ENCODE measurements around the gene SH3BP5L. TPM values are rescaled to one million over a fixed set of nuclear protein-coding genes. Genes with fewer than 3 reads are reported as not detected.

The SH3BP5L gene
- total and polyA plus RNA-seq, 2 donors, result 15.0 to 16.1 TPM

DNA sequence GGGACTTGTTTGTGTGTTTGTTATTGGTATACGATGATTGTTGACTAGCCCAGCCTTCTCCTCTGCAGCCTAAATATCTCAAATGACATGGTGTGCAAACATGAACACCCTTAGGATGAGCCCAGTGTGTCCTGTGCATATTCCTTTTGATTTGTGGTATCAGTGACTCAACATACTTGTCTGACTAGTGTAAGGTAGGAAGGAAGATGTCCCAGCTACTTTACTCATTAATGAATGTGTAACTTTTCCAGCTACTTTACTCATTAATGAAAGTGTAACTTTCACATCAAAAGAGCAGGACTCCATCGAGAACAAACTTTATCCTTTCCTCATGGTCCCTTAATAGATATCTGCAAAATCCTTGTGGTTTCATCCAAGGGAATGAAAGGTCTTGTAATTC is 35.9 kb upstream of the SH3BP5L start:
- H3K36me3 ChIP-seq (ENCODE audit: control insufficient read depth in 2 of 2, insufficient read depth in 2 of 2, low read length in 1 of 2), result no peaks in the 10 kb centered on the region
- H3K4me1 ChIP-seq (ENCODE audit: control insufficient read depth in 2 of 2, insufficient read depth in 2 of 2, low read length in 2 of 2), result peaks cover 21 to 40% of the 10 kb centered on the region in 2 donors
- no peak overlapping the region for H3K27ac ChIP-seq (ENCODE audit: low read depth in 1 of 2, low read length in 1 of 2)
- no peak overlapping the region for H3K4me3 ChIP-seq (ENCODE audit: low read length in 2 of 2)
- no peaks in the 10 kb centered on the region for H3K27me3 ChIP-seq (ENCODE audit: control insufficient read depth in 2 of 2, insufficient read depth in 1 of 2, low read length in 1 of 2)
- WGBS, result 98% methylated on average over 2 of the region's 2 CpGs
- H3K9me3 ChIP-seq (ENCODE audit: control insufficient read depth in 2 of 2, insufficient read depth in 1 of 2, low read length in 1 of 2), result peaks cover 2 to 4% of the 10 kb centered on the region in 2 donors
- no peak for DNase-seq (ENCODE audit: low read depth in 6 of 9, low spot score in 9 of 9)

DNA sequence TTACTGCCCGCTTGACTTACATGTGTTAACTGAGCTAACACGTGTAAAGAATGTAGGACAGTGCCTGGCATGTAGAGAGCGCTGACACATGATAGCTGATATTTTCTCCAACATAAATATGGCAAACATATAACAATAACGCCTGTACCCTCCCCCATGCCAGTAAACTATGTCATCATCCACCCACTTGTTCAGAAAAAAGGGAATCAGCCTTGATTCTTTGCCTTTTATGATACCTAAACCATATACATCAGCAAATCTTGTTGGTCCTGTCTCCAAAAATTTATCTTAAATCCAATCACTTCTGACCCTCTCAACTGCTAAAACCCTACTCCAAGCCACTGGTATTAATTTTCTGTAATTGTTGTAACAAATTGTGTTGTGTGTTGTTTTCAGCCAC is 34.3 kb upstream of the SH3BP5L start:
- Histone ChIP-seq H3K9me3 (ENCODE audit: control insufficient read depth in 2 of 2, insufficient read depth in 1 of 2, low read length in 1 of 2) (peaks cover 2 to 4% of the 10 kb centered on the region in 2 donors), H3K4me3 (ENCODE audit: low read length in 2 of 2) (no peak overlapping the region), H3K27ac (ENCODE audit: low read depth in 1 of 2, low read length in 1 of 2) (peak overlapping the region in 1 of 2 donors; percentile 91), H3K27me3 (ENCODE audit: control insufficient read depth in 2 of 2, insufficient read depth in 1 of 2, low read length in 1 of 2) (no peaks in the 10 kb centered on the region), H3K36me3 (ENCODE audit: control insufficient read depth in 2 of 2, insufficient read depth in 2 of 2, low read length in 1 of 2) (peaks cover 5 to 14% of the 10 kb centered on the region in 2 donors), H3K4me1 (ENCODE audit: control insufficient read depth in 2 of 2, insufficient read depth in 2 of 2, low read length in 2 of 2) (peaks cover 21 to 48% of the 10 kb centered on the region in 2 donors)
- 96% methylated on average over 4 of the region's 4 CpGs for WGBS
- DNase-seq (ENCODE audit: low read depth in 6 of 9, low spot score in 9 of 9), result no peak

DNA sequence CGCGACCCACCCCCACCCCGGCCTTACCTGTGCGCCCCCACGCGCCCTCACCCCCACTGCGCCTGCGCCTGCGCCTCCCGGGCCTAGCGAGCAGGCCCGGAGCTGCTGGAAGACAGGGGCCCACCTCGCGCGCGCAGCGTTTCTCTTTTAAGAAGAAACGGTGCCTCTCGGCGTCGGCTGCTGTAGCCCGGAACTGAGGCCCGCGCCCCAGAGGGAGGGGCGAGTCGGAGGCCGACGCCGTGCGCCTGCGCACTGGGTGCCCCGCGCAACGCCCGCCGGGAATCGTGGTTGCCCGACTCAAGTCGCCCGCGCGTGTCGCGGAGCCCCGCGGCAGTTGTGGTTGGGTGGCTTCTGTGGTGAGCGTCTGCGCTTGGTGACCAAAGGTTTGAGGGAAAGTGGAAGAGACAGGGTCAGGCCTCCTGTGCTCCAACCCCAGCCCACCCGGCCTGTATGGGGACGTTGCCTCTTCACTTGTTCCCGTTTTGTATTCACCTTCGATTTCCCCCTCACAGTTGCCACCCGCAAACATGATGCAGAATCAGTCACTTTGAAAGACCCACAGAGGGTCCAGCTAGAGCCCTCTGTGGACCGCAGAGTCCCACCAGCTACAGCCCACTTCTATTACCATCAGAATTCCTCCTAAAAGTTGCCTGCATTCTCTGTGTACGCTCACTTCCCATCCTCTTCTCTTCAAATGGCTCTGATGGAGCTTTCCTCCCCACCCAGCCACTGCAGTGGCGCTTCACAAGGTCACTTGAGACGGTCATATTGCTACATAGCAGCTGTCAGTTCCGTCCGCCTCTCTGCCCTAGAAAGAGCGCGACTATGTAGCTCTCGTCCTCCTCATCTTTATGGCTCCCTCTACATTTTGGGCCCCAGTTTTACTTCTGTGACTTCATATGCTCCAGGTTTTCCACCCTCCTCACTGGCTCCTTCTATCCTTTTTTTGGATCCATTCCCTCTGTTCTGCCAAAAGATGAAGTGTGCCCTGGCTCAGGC is 33.5 kb upstream of the SH3BP5L start, which contains the start of gene ZNF692:
TSS of gene ZNF692 (minus strand) at position 195 of the 999 bp plus-strand sequence. CDS start 776 bp downstream, outside the sequence.
- peaks cover 10 to 21% of the 10 kb centered on the region in 2 donors for H3K36me3 ChIP-seq (ENCODE audit: control insufficient read depth in 2 of 2, insufficient read depth in 2 of 2, low read length in 1 of 2)
- H3K27ac ChIP-seq (ENCODE audit: low read depth in 1 of 2, low read length in 1 of 2), result peak within 1 kb of the TSS; percentile 91 to 93
- H3K27me3 ChIP-seq (ENCODE audit: control insufficient read depth in 2 of 2, insufficient read depth in 1 of 2, low read length in 1 of 2), result no peaks in the 10 kb centered on the region
- peak; percentile 88 to 99 (median 98) for DNase-seq (ENCODE audit: low read depth in 6 of 9, low spot score in 9 of 9)
- WGBS, result 9% methylated on average over 62 of the region's 62 CpGs
- peaks cover 23 to 53% of the 10 kb centered on the region in 2 donors for H3K4me1 ChIP-seq (ENCODE audit: control insufficient read depth in 2 of 2, insufficient read depth in 2 of 2, low read length in 2 of 2)
- peak within 1 kb of the TSS; percentile 64 to 80 for H3K4me3 ChIP-seq (ENCODE audit: low read length in 2 of 2)
- H3K9me3 ChIP-seq (ENCODE audit: control insufficient read depth in 2 of 2, insufficient read depth in 1 of 2, low read length in 1 of 2), result peaks cover 2 to 4% of the 10 kb centered on the region in 2 donors

GRCh38 chr1:248858096-248858890 is 32.6 kb upstream of the SH3BP5L start:
- Histone ChIP-seq H3K4me3 (ENCODE audit: low read length in 2 of 2) (peak overlapping the region; percentile 62 to 64), H3K27ac (ENCODE audit: low read depth in 1 of 2, low read length in 1 of 2) (peak overlapping the region; percentile 88 to 89), H3K4me1 (ENCODE audit: control insufficient read depth in 2 of 2, insufficient read depth in 2 of 2, low read length in 2 of 2) (peaks cover 24 to 56% of the 10 kb centered on the region in 2 donors), H3K9me3 (ENCODE audit: control insufficient read depth in 2 of 2, insufficient read depth in 1 of 2, low read length in 1 of 2) (peaks cover 2 to 4% of the 10 kb centered on the region in 2 donors), H3K36me3 (ENCODE audit: control insufficient read depth in 2 of 2, insufficient read depth in 2 of 2, low read length in 1 of 2) (peaks cover 10 to 25% of the 10 kb centered on the region in 2 donors), H3K27me3 (ENCODE audit: control insufficient read depth in 2 of 2, insufficient read depth in 1 of 2, low read length in 1 of 2) (no peaks in the 10 kb centered on the region)
- 2% methylated on average over 45 of the region's 45 CpGs for WGBS
- DNase-seq (ENCODE audit: low read depth in 6 of 9, low spot score in 9 of 9), result peak in 5 of 9 donors; percentile 15 to 57 (median 43)

GRCh38 chr1:248857749-248858095 is 32.0 kb upstream of the SH3BP5L start:
- peaks cover 2 to 4% of the 10 kb centered on the region in 2 donors for H3K9me3 ChIP-seq (ENCODE audit: control insufficient read depth in 2 of 2, insufficient read depth in 1 of 2, low read length in 1 of 2)
- peaks cover 23 to 58% of the 10 kb centered on the region in 2 donors for H3K4me1 ChIP-seq (ENCODE audit: control insufficient read depth in 2 of 2, insufficient read depth in 2 of 2, low read length in 2 of 2)
- 34% methylated on average over 4 of the region's 4 CpGs for WGBS
- peak overlapping the region; percentile 62 to 64 for H3K4me3 ChIP-seq (ENCODE audit: low read length in 2 of 2)
- H3K36me3 ChIP-seq (ENCODE audit: control insufficient read depth in 2 of 2, insufficient read depth in 2 of 2, low read length in 1 of 2), result peaks cover 10 to 30% of the 10 kb centered on the region in 2 donors
- H3K27me3 ChIP-seq (ENCODE audit: control insufficient read depth in 2 of 2, insufficient read depth in 1 of 2, low read length in 1 of 2), result no peaks in the 10 kb centered on the region
- H3K27ac ChIP-seq (ENCODE audit: low read depth in 1 of 2, low read length in 1 of 2), result peak overlapping the region in 1 of 2 donors; percentile 16
- no peak for DNase-seq (ENCODE audit: low read depth in 6 of 9, low spot score in 9 of 9)

- Histone ChIP-seq H3K27ac (ENCODE audit: low read depth in 1 of 2, low read length in 1 of 2) (no peak overlapping the region), H3K4me1 (ENCODE audit: control insufficient read depth in 2 of 2, insufficient read depth in 2 of 2, low read length in 2 of 2) (peaks cover 23 to 59% of the 10 kb centered on the region in 2 donors), H3K36me3 (ENCODE audit: control insufficient read depth in 2 of 2, insufficient read depth in 2 of 2, low read length in 1 of 2) (peaks cover 10 to 34% of the 10 kb centered on the region in 2 donors), H3K27me3 (ENCODE audit: control insufficient read depth in 2 of 2, insufficient read depth in 1 of 2, low read length in 1 of 2) (no peaks in the 10 kb centered on the region), H3K9me3 (ENCODE audit: control insufficient read depth in 2 of 2, insufficient read depth in 1 of 2, low read length in 1 of 2) (peaks cover 2 to 4% of the 10 kb centered on the region in 2 donors), H3K4me3 (ENCODE audit: low read length in 2 of 2) (peak overlapping the region in 1 of 2 donors; percentile 62)
- WGBS, result 95% methylated on average over 7 of the region's 7 CpGs
- DNase-seq (ENCODE audit: low read depth in 6 of 9, low spot score in 9 of 9), result no peak
Measured at GRCh38 chr1:248857201-248857600, 31.5 kb upstream of the SH3BP5L start.

- no peak for DNase-seq (ENCODE audit: low read depth in 6 of 9, low spot score in 9 of 9)
- Histone ChIP-seq H3K4me3 (ENCODE audit: low read length in 2 of 2) (no peak overlapping the region), H3K36me3 (ENCODE audit: control insufficient read depth in 2 of 2, insufficient read depth in 2 of 2, low read length in 1 of 2) (peaks cover 14 to 42% of the 10 kb centered on the region in 2 donors), H3K27me3 (ENCODE audit: control insufficient read depth in 2 of 2, insufficient read depth in 1 of 2, low read length in 1 of 2) (no peaks in the 10 kb centered on the region), H3K4me1 (ENCODE audit: control insufficient read depth in 2 of 2, insufficient read depth in 2 of 2, low read length in 2 of 2) (peaks cover 27 to 68% of the 10 kb centered on the region in 2 donors), H3K27ac (ENCODE audit: low read depth in 1 of 2, low read length in 1 of 2) (no peak overlapping the region), H3K9me3 (ENCODE audit: control insufficient read depth in 2 of 2, insufficient read depth in 1 of 2, low read length in 1 of 2) (peaks cover 2 to 8% of the 10 kb centered on the region in 2 donors)
- WGBS, result 100% methylated on average over 1 of the region's 1 CpG
Measured at GRCh38 chr1:248856176-248856575, 30.5 kb upstream of the SH3BP5L start.

- 97% methylated on average over 6 of the region's 6 CpGs for WGBS
- Histone ChIP-seq H3K9me3 (ENCODE audit: control insufficient read depth in 2 of 2, insufficient read depth in 1 of 2, low read length in 1 of 2) (peaks cover 2 to 8% of the 10 kb centered on the region in 2 donors), H3K27ac (ENCODE audit: low read depth in 1 of 2, low read length in 1 of 2) (no peak overlapping the region), H3K4me3 (ENCODE audit: low read length in 2 of 2) (no peak overlapping the region), H3K36me3 (ENCODE audit: control insufficient read depth in 2 of 2, insufficient read depth in 2 of 2, low read length in 1 of 2) (peaks cover 20 to 48% of the 10 kb centered on the region in 2 donors), H3K27me3 (ENCODE audit: control insufficient read depth in 2 of 2, insufficient read depth in 1 of 2, low read length in 1 of 2) (no peaks in the 10 kb centered on the region), H3K4me1 (ENCODE audit: control insufficient read depth in 2 of 2, insufficient read depth in 2 of 2, low read length in 2 of 2) (peaks cover 27 to 70% of the 10 kb centered on the region in 2 donors)
- DNase-seq (ENCODE audit: low read depth in 6 of 9, low spot score in 9 of 9), result no peak
Measured at GRCh38 chr1:248855580-248855979, 29.9 kb upstream of the SH3BP5L start.

Data from thymus (tissue), 11 donors.